WTC11 (cell line): Measurements from ENCODE around the gene GLI2. TPM values are rescaled to one million over a fixed set of nuclear protein-coding genes. Genes with fewer than 3 reads are reported as not detected.

Experiments
- ATAC-seq: fragments of 200-7000 bp; cut with Tn5 transposase; 2 replicates; pipeline ENCODE4 v1.10.0; 2021; ENCODE audit warnings: mild to moderate bottlenecking, moderate library complexity
- CTCF ChIA-PET: fragments of 300-600 bp; sonication (Branson Sonifier 250); formaldehyde crosslinking; loops from one replicate; lab custom pipeline; 2021; ENCODE audit warnings: antibody characterized with exemption; lab: Charles Lee
- POLR2A ChIA-PET: fragments of 350-600 bp; sonication (Branson Sonifier 250); formaldehyde crosslinking; loops from one replicate; lab custom pipeline; 2021; ENCODE audit warnings: antibody characterized with exemption; lab: Charles Lee
- DNase-seq: peaks from one replicate; pipeline ENCODE4 v3.0.0; 2021; ENCODE audit warnings: low spot score
- H3K27ac Mint-ChIP-seq: 2 replicates; pipeline ENCODE4 v1.8.0; 2021; ENCODE audit warnings: mixed read lengths
- H3K27me3 Mint-ChIP-seq: 2 replicates; pipeline ENCODE4 v1.8.0; 2021; ENCODE audit warnings: low read depth, mild to moderate bottlenecking, moderate library complexity, mixed read lengths
- H3K36me3 Mint-ChIP-seq: 2 replicates; pipeline ENCODE4 v1.8.0; 2021; ENCODE audit warnings: mixed read lengths
- H3K4me1 Mint-ChIP-seq: 2 replicates; pipeline ENCODE4 v1.8.0; 2022; ENCODE audit warnings: mixed read lengths
- H3K4me3 Mint-ChIP-seq: 2 replicates; pipeline ENCODE4 v1.8.0; 2021; ENCODE audit warnings: mild to moderate bottlenecking, moderate library complexity, mixed read lengths
- H3K9me3 Mint-ChIP-seq: 2 replicates; pipeline ENCODE4 v1.8.0; 2021; ENCODE audit warnings: mixed read lengths
- AR ChIP-seq: fragments of 250-450 bp; sonication (Bioruptor Pico); IDR thresholded peaks from 2 replicates; pipeline ENCODE4 v1.9.0; 2021; ENCODE audit warnings: mild to moderate bottlenecking
- CREM ChIP-seq: sonication (generic); formaldehyde crosslinking; IDR thresholded peaks from 2 replicates; pipeline ENCODE4 v1.8.1; 2022; ENCODE audit warnings: mild to moderate bottlenecking, missing genetic modification reagents, moderate library complexity
- JAZF1 ChIP-seq: fragments of 250-450 bp; sonication (Bioruptor Pico); IDR thresholded peaks from 2 replicates; pipeline ENCODE4 v1.9.0; 2021; ENCODE audit warnings: moderate library complexity, mild to moderate bottlenecking, inconsistent platforms
- JUN ChIP-seq: sonication (generic); formaldehyde crosslinking; IDR thresholded peaks from 2 replicates; pipeline ENCODE4 v1.8.0; 2023; ENCODE audit warnings: mild to moderate bottlenecking, missing genetic modification reagents
- MAX ChIP-seq: sonication (generic); formaldehyde crosslinking; IDR thresholded peaks from 2 replicates; pipeline ENCODE4 v1.8.0; 2022; ENCODE audit warnings: mild to moderate bottlenecking, missing genetic modification reagents
- NFATC4 ChIP-seq: fragments of 250-450 bp; sonication (Bioruptor Pico); IDR thresholded peaks from 2 replicates; pipeline ENCODE4 v1.9.0; 2021; ENCODE audit warnings: mild to moderate bottlenecking
- PRRX2 ChIP-seq: fragments of 250-450 bp; sonication (Bioruptor Pico); IDR thresholded peaks from 2 replicates; pipeline ENCODE4 v1.8.0; 2021; ENCODE audit warnings: mild to moderate bottlenecking
- RORB ChIP-seq: fragments of 250-450 bp; sonication (Bioruptor Pico); IDR thresholded peaks from 2 replicates; pipeline ENCODE4 v1.9.0; 2021; ENCODE audit warnings: mild to moderate bottlenecking
- TCF7 ChIP-seq: sonication (generic); formaldehyde crosslinking; IDR thresholded peaks from 2 replicates; pipeline ENCODE4 v1.8.0; 2022; ENCODE audit warnings: mild to moderate bottlenecking, low read depth, missing genetic modification reagents, moderate library complexity
- USF1 ChIP-seq: sonication (generic); formaldehyde crosslinking; IDR thresholded peaks from 2 replicates; pipeline ENCODE4 v1.8.0; 2022; ENCODE audit warnings: mild to moderate bottlenecking, missing genetic modification reagents
- ZBTB21 ChIP-seq: sonication (generic); formaldehyde crosslinking; IDR thresholded peaks from 2 replicates; pipeline ENCODE4 v1.8.1; 2023; ENCODE audit warnings: mild to moderate bottlenecking, missing genetic modification reagents, borderline replicate concordance
- ZNF263 ChIP-seq: sonication (generic); formaldehyde crosslinking; IDR thresholded peaks from 2 replicates; pipeline ENCODE4 v1.8.1; 2022; ENCODE audit warnings: low read depth, mild to moderate bottlenecking, moderate library complexity, missing genetic modification reagents
- ZNF425 ChIP-seq: fragments of 250-450 bp; sonication (Bioruptor Pico); conservative IDR thresholded peaks from 2 replicates; pipeline ENCODE4 v1.9.0; 2021; ENCODE audit warnings: mild to moderate bottlenecking
- ZNF532 ChIP-seq: fragments of 250-450 bp; sonication (Bioruptor Pico); IDR thresholded peaks from 2 replicates; pipeline ENCODE4 v1.9.0; 2021; ENCODE audit warnings: mild to moderate bottlenecking, borderline replicate concordance
- total RNA-seq: library from RNA; stranded (reverse); gene quantifications from 3 replicates; pipeline ENCODE4 v1.2.3, GENCODE V29; 2021

Gene GLI2
- total RNA-seq, 1 experiment from 2014 or later: 60.9 TPM

GRCh38 chr2:120766470-120767351, 31.0 kb downstream of the GLI2 start (continued):
- TF ChIP-seq ZNF532 (CRISPR knock-in tag) (no peak), JUN (no peak), ZBTB21 (CRISPR knock-in tag) (no peak), PRRX2 (CRISPR knock-in tag) (no peak), JAZF1 (CRISPR knock-in tag) (no peak), USF1 (no peak), CREM (CRISPR knock-in tag) (no peak), TCF7 (CRISPR knock-in tag) (no peak)

GRCh38 chr2:120767486-120768005, 31.9 kb downstream of the GLI2 start:
- TF ChIP-seq ZNF425 (CRISPR knock-in tag) (no peak), AR (CRISPR knock-in tag) (no peak), ZNF263 (CRISPR knock-in tag) (no peak), NFATC4 (CRISPR knock-in tag) (no peak), RORB (no peak), MAX (CRISPR knock-in tag) (no peak)
- TF ChIP-seq, all 79 proteins: peak for 0
- Mint-ChIP-seq H3K4me3 (no peak overlapping the region), H3K27ac (peak overlapping the region; percentile 85), H3K9me3 (no peaks in the 10 kb centered on the region), H3K27me3 (no peaks in the 10 kb centered on the region), H3K4me1 (peaks cover 80% of the 10 kb centered on the region), H3K36me3 (no peaks in the 10 kb centered on the region)
- peak; percentile 9 for DNase-seq
- no peak for ATAC-seq
- CTCF ChIA-PET: interaction anchor here (1.0 to 1.3 kb wide), 2 partner anchors 29 to 313 kb away, joined by 4 read pairs; no protein-coding TSS in a partner anchor
- POLR2A ChIA-PET: no interaction called here
